Stimulated activated CD4-positive, alpha-beta T cell treated with anti-CD3 and anti-CD28 coated beads, Interleukin-2, amount 100 ng/mL, for 24 hours (primary cell): ENCODE results near the gene RBBP5.

Experiments
- DNase-seq, 2 donors: peaks; one replicate each; pipeline ENCODE4 v3.0.0-alpha.2; 2020

The RBBP5 gene

DNA sequence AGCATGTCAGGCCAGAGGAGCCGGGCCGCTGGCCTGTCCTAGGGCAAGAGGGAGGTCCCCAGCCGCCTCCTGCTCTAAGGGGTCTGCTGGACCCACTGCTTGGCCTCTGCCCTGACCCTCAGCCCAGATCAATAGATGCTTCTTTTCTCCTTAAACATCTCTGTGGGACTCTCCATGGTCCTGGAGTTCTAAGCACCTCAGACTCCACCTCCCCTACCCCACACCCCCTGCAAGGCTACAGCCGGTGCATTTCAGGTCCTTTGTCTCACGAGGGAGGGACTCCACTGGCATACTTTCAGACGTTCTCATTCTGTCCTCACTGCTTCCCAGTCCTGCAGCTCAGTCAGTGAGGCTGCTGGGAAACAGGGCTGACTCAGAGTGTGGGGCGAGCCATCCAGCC is 67.8 kb downstream of the RBBP5 start:
- DNase-seq, result no peak

GRCh38 chr1:205053296-205053695 is 68.5 kb downstream of the RBBP5 start:
- no peak for DNase-seq

DNA sequence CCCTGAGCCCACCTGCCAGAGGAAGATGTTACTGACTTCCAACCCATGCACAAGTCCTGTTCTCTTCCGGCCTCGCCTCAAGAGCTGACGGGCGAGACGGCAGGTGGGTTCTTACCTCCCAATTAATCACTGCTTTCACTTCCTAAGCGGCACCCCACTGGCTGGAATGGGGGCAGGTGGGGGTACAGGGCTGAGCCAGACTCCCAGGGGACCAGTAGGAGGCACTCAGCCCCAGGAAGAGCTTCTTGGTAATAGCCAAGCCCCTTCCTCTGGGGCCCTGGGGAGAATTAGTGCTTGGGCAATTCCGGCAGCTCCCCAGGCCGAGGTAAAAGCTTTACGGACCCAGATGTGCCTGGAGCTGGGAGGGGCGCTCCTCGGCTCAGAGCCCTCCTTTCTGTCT is 69.1 kb downstream of the RBBP5 start:
- DNase-seq, result no peak

DNA sequence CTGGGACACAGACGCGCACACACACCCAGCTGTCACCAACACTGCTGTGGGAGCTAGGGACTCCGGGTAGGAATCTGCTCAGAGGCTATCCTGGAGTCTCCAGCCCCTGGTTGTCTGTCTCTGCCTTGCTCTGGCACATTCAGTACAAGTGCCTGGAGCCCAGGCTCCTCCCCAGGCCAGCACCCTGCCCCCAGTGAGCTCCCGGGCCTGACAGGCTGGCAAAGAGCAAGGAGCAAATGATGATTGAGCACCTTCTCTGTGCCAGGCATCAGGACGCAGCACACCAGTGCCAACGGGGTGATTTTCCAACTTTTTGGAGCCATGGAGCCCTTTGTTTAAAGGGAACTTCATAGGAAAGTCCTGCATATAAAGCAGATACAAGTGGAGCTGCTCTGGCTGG is 72.3 kb downstream of the RBBP5 start:
- DNase-seq, result no peak

DNA sequence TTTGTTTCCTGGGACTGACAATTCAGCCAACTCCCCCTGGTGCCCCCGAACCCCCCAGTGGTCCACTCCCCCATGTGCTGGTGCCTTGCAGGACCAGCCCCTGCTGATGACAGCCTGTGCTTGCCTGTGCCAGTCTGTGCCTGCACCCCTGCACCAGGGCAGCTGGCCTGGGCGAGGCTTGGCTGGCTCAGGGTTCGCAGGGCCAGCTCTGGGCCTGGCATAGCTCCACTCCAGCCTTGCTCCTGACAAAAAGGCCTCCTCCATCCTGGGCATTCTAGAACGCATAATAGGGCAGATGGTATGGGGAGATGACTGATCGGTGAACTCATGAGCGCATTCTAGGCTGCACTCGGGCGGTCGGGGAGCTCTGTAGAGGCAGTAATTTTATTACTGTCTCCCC is 73.4 kb downstream of the RBBP5 start:
- no peak for DNase-seq

GRCh38 chr1:205047764-205048231 is 74.0 kb downstream of the RBBP5 start:
- no peak for DNase-seq

- DNase-seq, result no peak
Observed at GRCh38 chr1:205046870-205047269, 74.9 kb downstream of the RBBP5 start.

GRCh38 chr1:205045146-205045545 is 76.6 kb downstream of the RBBP5 start:
- DNase-seq, result no peak

- DNase-seq, result no peak
Observed at GRCh38 chr1:205044741-205045140, 77.0 kb downstream of the RBBP5 start.

DNA sequence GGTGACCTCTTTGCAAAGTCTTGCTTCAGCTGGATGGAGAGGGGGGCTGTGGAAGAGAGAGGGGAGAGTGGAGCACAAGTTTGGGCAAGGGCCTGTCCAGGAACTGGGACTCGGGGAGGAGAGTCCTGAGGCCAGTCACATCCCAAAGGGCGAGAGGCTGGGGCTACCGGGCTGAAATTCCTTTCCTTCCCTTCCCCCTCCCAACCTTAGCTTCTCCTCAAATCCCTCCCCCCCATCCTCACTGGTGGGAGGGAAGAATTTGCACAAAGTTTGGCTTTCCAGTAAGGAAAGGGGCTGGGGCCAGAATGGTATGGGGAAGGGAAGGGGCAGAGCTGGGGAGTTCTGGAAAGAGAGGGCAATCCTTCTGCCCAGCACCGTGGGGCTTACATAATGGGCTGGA is 77.9 kb downstream of the RBBP5 start:
- DNase-seq, result no peak

GRCh38 chr1:205042911-205043806 is 78.6 kb downstream of the RBBP5 start, which contains the start of gene CNTN2:
Gene CNTN2 (plus strand): TSS chr1:205043212. CDS start chr1:205053186, 9,974 bp downstream.
- DNase-seq, result no peak

DNA sequence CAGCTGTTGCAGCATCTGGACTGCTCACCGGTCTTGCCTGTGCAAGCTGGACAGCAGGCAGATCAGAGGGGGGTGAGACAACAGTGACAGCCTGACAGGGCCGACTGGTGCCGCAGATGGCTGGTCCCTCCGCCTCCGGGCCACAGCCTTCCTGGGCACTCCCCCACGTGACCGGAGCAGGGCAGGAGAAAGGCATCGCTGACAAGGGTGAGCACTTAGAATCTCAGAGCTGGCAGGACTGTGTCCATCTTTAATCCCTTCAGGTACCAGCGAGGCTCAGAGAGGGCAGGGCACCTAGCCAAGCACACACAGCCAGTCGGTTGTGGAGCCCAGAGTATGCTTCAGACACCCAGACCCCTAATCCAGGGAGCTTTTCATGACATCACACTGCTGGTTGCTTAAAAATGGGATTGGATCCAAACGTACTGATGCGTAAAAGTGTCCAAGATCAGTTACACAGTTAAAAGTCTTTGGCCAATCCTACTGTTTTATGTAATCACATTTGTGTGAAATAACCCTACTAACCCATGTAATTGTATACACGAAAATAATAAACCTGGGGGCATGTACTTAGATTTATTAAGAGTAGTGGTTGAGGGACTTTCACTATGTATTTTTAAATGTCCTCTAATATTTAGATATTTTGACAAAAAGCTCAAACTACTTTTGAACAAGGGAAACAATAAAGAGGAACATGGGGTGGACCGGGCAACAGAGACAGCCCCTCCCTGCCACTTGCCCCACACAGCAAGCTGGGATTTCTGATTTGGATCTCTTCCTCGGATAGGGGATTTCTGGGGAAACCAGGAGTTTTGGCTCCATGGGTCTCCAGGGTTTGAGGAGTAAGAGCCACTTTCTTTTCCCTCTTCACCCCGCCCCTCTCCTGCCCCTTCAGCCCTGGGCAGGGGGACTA is 79.5 kb downstream of the RBBP5 start:
- DNase-seq, result no peak

- DNase-seq, result no peak
Observed at GRCh38 chr1:205041001-205041715, 80.6 kb downstream of the RBBP5 start.

DNA sequence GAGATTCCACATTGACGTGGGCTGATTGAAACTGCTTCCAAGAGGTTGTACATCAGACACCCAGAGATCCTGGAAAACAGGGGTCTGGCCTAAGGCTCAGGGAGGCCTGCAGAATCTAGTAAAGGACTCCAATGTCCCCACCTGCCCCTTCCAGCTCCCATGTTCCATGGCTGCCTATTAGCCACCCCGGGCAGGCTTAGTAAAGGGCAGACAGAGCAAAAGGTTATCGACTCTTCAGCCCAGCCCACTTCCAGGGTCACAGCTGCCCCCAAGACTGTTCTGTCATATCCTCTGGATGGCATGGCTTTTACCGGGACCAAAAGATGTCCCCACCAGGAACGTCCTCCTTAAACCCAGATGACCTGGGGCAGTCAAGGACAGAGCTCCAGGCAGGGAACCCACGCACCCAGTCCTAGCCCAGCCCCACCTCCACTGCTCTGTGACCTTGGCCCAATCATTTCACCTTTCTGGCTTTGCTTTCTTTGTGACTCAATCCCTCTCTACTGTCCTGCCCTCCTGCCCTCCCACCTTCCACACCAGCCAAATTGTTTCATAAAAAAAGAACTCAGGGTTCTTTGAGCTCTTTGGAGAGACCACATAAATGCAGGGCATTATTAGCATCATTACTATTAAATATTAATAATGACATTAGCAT is 83.5 kb downstream of the RBBP5 start:
- DNase-seq, result no peak

DNA sequence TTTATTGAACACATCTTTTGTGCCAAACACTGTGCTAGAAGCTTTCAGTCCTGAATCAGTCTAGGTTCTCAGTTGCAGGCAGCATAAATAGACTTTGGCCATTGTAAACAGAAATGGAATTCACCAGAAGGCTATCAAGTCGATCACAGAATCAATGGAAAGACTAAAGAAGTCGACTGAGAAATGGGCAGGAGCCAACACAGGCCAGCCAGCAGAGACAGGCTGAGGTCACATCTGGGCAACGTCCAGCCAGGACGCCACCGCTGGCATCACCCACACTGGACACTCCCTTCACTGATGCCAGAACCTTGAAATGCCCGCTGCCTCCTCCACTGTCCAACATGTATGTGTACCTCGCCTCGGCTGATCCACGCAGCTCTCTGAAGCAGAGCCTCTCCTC is 84.2 kb downstream of the RBBP5 start:
- no peak for DNase-seq
